SK-N-SH (cell line): ENCODE data around the gene PHF21A. TPM values are rescaled to one million over a fixed set of nuclear protein-coding genes. Genes with fewer than 3 reads are reported as not detected.

Experiments
- CTCF ChIA-PET: fragments of 300-600, 350-600 bp; formaldehyde crosslinking; extraction: SDS; loops from one replicate; lab custom pipeline; 2021; lab: Yijun Ruan, JAX
- POLR2A ChIA-PET: fragments of 350-600 bp; sonication (Branson Sonifier 250); formaldehyde crosslinking; extraction: SDS; loops from one replicate; lab custom pipeline; 2020; ENCODE audit warnings: antibody characterized with exemption, inconsistent platforms; lab: Yijun Ruan, JAX
- DNase-seq: peaks from one replicate; pipeline ENCODE4 v3.0.0; 2012
- H2AFZ ChIP-seq: fragments of 200-600 bp; sonication (generic); 2 replicates; pipeline ENCODE4 v1.8.1; 2016; ENCODE audit warnings: antibody characterized with exemption, mild to moderate bottlenecking, low read depth
- H3F3A ChIP-seq: fragments of 200-600 bp; sonication (generic); replicated peaks from 2 replicates; pipeline ENCODE3; 2016; ENCODE audit warnings: antibody characterized with exemption, mild to moderate bottlenecking; ENCODE audit not compliant: insufficient read depth
- H3K27ac ChIP-seq, 2 experiments: fragments of 200-500 bp in 1 of 2; fragments of 200-600 bp in 1 of 2; sonication (Bioruptor generic) in 1 of 2; sonication (generic), shearing (Covaris generic) in 1 of 2; 2 replicates each; pipeline versions ENCODE4 v1.5.1 to v1.6.1; 2014 to 2016; ENCODE audit warnings: low read depth in 2 of 2, inconsistent platforms in 1 of 2, low read length in 1 of 2, mild to moderate bottlenecking in 1 of 2, mixed read lengths in 1 of 2
- H3K27me3 ChIP-seq: fragments of 200-600 bp; sonication (generic), shearing (Covaris generic); 2 replicates; pipeline ENCODE4 v1.6.1; 2016; ENCODE audit warnings: mixed run types; ENCODE audit not compliant: insufficient read depth
- H3K36me3 ChIP-seq, 2 experiments: fragments of 200-500 bp in 1 of 2; fragments of 200-600 bp in 1 of 2; sonication (Bioruptor generic) in 1 of 2; sonication (generic) in 1 of 2; replicated peaks in 1 of 2; 2 replicates each; pipeline versions ENCODE3 to v1.5.1; 2014 to 2016; ENCODE audit warnings: low read length in 1 of 2, mild to moderate bottlenecking in 1 of 2; ENCODE audit not compliant: insufficient read depth in 2 of 2, control insufficient read depth in 1 of 2
- H3K4me1 ChIP-seq, 2 experiments: fragments of 200-500 bp in 1 of 2; fragments of 200-600 bp in 1 of 2; sonication (Bioruptor generic) in 1 of 2; sonication (generic), shearing (Covaris generic) in 1 of 2; 2 replicates each; pipeline versions ENCODE4 v1.5.1 to v1.6.1; 2014 to 2016; ENCODE audit warnings: low read depth in 1 of 2, low read length in 1 of 2, mixed run types in 1 of 2; ENCODE audit not compliant: insufficient read depth in 2 of 2, control insufficient read depth in 1 of 2
- H3K4me2 ChIP-seq: fragments of 200-600 bp; sonication (generic), shearing (Covaris generic); 2 replicates; pipeline ENCODE4 v1.6.1; 2017; ENCODE audit warnings: mixed run types
- H3K4me3 ChIP-seq, 2 experiments: fragments of 200-500 bp in 1 of 2; fragments of 200-600 bp in 1 of 2; sonication (Bioruptor generic) in 1 of 2; sonication (generic), shearing (Covaris generic) in 1 of 2; 2 replicates each; pipeline versions ENCODE4 v1.5.1 to v1.8.1; 2014 to 2016; ENCODE audit warnings: low read depth in 2 of 2, inconsistent platforms in 1 of 2, low read length in 1 of 2, mild to moderate bottlenecking in 1 of 2, mixed read lengths in 1 of 2, moderate library complexity in 1 of 2
- H3K79me2 ChIP-seq: fragments of 200-600 bp; sonication (generic); 2 replicates; pipeline ENCODE4 v1.8.1; 2017; ENCODE audit warnings: mild to moderate bottlenecking; ENCODE audit not compliant: insufficient read depth
- H3K9ac ChIP-seq: fragments of 200-600 bp; sonication (generic); 2 replicates; pipeline ENCODE4 v1.6.1; 2017; ENCODE audit warnings: mixed run types
- H3K9me2 ChIP-seq: fragments of 200-600 bp; sonication (generic); 2 replicates; pipeline ENCODE4 v1.6.1; 2017; ENCODE audit warnings: mixed run types
- H3K9me3 ChIP-seq: fragments of 200-600 bp; sonication (generic); 2 replicates; pipeline ENCODE4 v1.6.1; 2017; ENCODE audit warnings: mixed run types, mild to moderate bottlenecking, moderate library complexity
- H4K20me1 ChIP-seq: fragments of 200-600 bp; sonication (generic); 2 replicates; pipeline ENCODE4 v1.6.1; 2017; ENCODE audit warnings: mild to moderate bottlenecking, mixed run types; ENCODE audit not compliant: insufficient read depth
- CHD2 ChIP-seq: fragments of 150-350 bp; IDR thresholded peaks from 2 replicates; pipeline ENCODE4 v1.6.1; 2018; ENCODE audit warnings: low read length; ENCODE audit not compliant: partially characterized antibody
- FOSL2 ChIP-seq: IDR thresholded peaks from 2 replicates; pipeline ENCODE4 v1.4.0; 2012; ENCODE audit warnings: low read depth, mild to moderate bottlenecking, moderate library complexity, borderline replicate concordance
- FOXJ3 ChIP-seq: sonication (generic); formaldehyde crosslinking; IDR thresholded peaks from 2 replicates; pipeline ENCODE4 v1.5.1; 2020; ENCODE audit warnings: mild to moderate bottlenecking, missing genetic modification reagents
- GATA2 ChIP-seq: sonication (generic); formaldehyde crosslinking; IDR thresholded peaks from 2 replicates; pipeline ENCODE4 v1.5.0; 2020; ENCODE audit warnings: mild to moderate bottlenecking, missing genetic modification reagents
- IRF3 ChIP-seq: fragments of 150-350 bp; IDR thresholded peaks from 2 replicates; pipeline ENCODE4 v1.6.1; 2016; ENCODE audit warnings: mild to moderate bottlenecking, low read depth, low read length
- JUND ChIP-seq: IDR thresholded peaks from 2 replicates; pipeline ENCODE4 v1.4.0; 2012
- MEF2A ChIP-seq: IDR thresholded peaks from 2 replicates; pipeline ENCODE4 v1.4.0; 2012; ENCODE audit warnings: low read depth, borderline replicate concordance
- MXI1 ChIP-seq: IDR thresholded peaks from 2 replicates; pipeline ENCODE4 v1.6.1; 2012; ENCODE audit warnings: mild to moderate bottlenecking, low read depth, low read length, improper control_type of control experiment
- NFIC ChIP-seq: IDR thresholded peaks from 2 replicates; pipeline ENCODE4 v1.4.0; 2012; ENCODE audit warnings: borderline replicate concordance
- POLR2AphosphoS5 ChIP-seq: IDR thresholded peaks from 2 replicates; pipeline ENCODE4 v1.6.1; 2012; ENCODE audit warnings: low read depth, low read length
- RCOR1 ChIP-seq: fragments of 150-350 bp; IDR thresholded peaks from 2 replicates; pipeline ENCODE4 v1.6.1; 2017; ENCODE audit warnings: antibody characterized with exemption, low read length
- RFX5 ChIP-seq: IDR thresholded peaks from 2 replicates; pipeline ENCODE4 v1.6.1; 2012; ENCODE audit warnings: mild to moderate bottlenecking, improper control_type of control experiment, low read length
- RXRA ChIP-seq: IDR thresholded peaks from 2 replicates; pipeline ENCODE4 v1.4.0; 2012; ENCODE audit warnings: low read depth, mild to moderate bottlenecking, borderline replicate concordance
- TEAD4 ChIP-seq: IDR thresholded peaks from 2 replicates; pipeline ENCODE4 v1.4.0; 2012; ENCODE audit warnings: mild to moderate bottlenecking, borderline replicate concordance; ENCODE audit not compliant: insufficient read depth
- WGBS: methylation state at CpG from one replicate; pipeline ENCODE4 v1.1.6; 2017; ENCODE audit warnings: low lambda C conversion rate; 5-methylcytosine and 5-hydroxymethylcytosine counted together
- polyA plus RNA-seq, 3 experiments: library from polyadenylated mRNA; depleted of rRNA; stranded (reverse); fragments of >200 nt; gene quantifications; 2 replicates each; pipeline ENCODE4 v1.2.3, GENCODE V29; 2012
- TF ChIP-seq, protein P1 (sequence below): fragments of 150-350 bp; IDR thresholded peaks from 2 replicates; pipeline ENCODE4 v1.6.1; 2017; ENCODE audit warnings: antibody characterized with exemption, low read length, low read depth, borderline replicate concordance
- TF ChIP-seq, protein P2 (sequence below): IDR thresholded peaks from 2 replicates; pipeline ENCODE4 v1.4.0; 2012; ENCODE audit warnings: low read depth, borderline replicate concordance
- TF ChIP-seq, protein P3 (sequence below): fragments of 200-600 bp; sonication (generic); IDR thresholded peaks from 2 replicates; pipeline ENCODE4 v1.6.1; 2017; ENCODE audit warnings: antibody characterized with exemption, mild to moderate bottlenecking, moderate library complexity

PHF21A gene
- polyA plus RNA-seq, 1 of the 3 experiments (the other 2 are of a cell fraction): 18.8 TPM

DNA sequence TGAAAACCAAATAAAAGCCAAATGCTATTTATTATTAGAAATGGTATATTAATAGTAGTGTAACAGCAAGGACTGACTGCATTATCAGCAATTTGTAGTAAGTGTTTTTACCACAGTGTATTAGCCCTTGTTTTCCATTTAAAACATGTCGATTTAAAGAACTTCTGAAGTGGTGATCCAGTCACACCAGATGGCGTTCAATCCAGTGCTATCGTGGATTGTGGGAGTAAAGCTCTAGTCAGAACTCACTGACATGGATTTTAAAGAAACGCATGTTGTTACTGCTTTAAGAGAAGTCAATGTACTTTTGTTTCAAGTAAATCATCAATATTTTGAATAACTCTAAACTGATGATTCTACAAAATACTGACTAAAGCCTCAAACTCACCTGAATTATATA is 147.7 kb downstream of the PHF21A start:
- TF ChIP-seq JUND: no peak
- no peak for TF ChIP-seq POLR2AphosphoS5
- TF ChIP-seq FOSL2: no peak
- TF ChIP-seq, protein P1, sequence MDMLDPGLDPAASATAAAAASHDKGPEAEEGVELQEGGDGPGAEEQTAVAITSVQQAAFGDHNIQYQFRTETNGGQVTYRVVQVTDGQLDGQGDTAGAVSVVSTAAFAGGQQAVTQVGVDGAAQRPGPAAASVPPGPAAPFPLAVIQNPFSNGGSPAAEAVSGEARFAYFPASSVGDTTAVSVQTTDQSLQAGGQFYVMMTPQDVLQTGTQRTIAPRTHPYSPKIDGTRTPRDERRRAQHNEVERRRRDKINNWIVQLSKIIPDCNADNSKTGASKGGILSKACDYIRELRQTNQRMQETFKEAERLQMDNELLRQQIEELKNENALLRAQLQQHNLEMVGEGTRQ: no peak
- no peak for TF ChIP-seq MXI1
- no peak for TF ChIP-seq IRF3
- 92% methylated on average over 4 of the region's 4 CpGs for WGBS
- H3K4me3 ChIP-seq: no peak overlapping the region
- no peaks in the 10 kb centered on the region for H3K9me2 ChIP-seq
- H3K4me2 ChIP-seq: no peak overlapping the region
- H4K20me1 ChIP-seq: no peaks in the 10 kb centered on the region
- peaks cover 3% of the 10 kb centered on the region for H3F3A ChIP-seq
- no peaks in the 10 kb centered on the region for H3K9me3 ChIP-seq
- H3K9ac ChIP-seq: no peak overlapping the region
- H2AFZ ChIP-seq: no peak overlapping the region
- H3K27me3 ChIP-seq: no peaks in the 10 kb centered on the region
- ChIA-PET POLR2A (no interaction called here), CTCF (interaction anchor here (0.6 to 1.2 kb wide), 3 partner anchors 22 to 101 kb away, joined by 3 read pairs; no protein-coding TSS in a partner anchor)
- DNase-seq: no peak
- peaks cover 0 to 4% of the 10 kb centered on the region in 2 experiments; a peak in 1 of 4 replicates for H3K4me1 ChIP-seq
- H3K79me2 ChIP-seq: no peaks in the 10 kb centered on the region
- no peak overlapping the region for H3K27ac ChIP-seq
- H3K36me3 ChIP-seq: peaks cover 29 to 39% of the 10 kb centered on the region in 2 experiments

GRCh38 chr11:45968901-45969300 is 152.4 kb downstream of the PHF21A start:
- no peak overlapping the region; a peak in 1 of 4 replicates for H3K27ac ChIP-seq
- H3K9me2 ChIP-seq: no peaks in the 10 kb centered on the region
- H3K79me2 ChIP-seq: no peaks in the 10 kb centered on the region
- no peaks in the 10 kb centered on the region for H4K20me1 ChIP-seq
- POLR2A ChIA-PET: no interaction called here
- H2AFZ ChIP-seq: no peak overlapping the region
- peaks cover 37 to 45% of the 10 kb centered on the region in 2 experiments for H3K36me3 ChIP-seq
- 94% methylated on average over 2 of the region's 2 CpGs for WGBS
- H3F3A ChIP-seq: peaks cover 9% of the 10 kb centered on the region
- TF ChIP-seq FOXJ3 (CRISPR knock-in tag): no peak
- no peak overlapping the region for H3K4me2 ChIP-seq
- H3K4me1 ChIP-seq: no peaks in the 10 kb centered on the region; a peak in 1 of 4 replicates
- no peaks in the 10 kb centered on the region for H3K9me3 ChIP-seq
- no peak overlapping the region for H3K4me3 ChIP-seq
- CTCF ChIA-PET: interaction anchor here (0.6 to 5.5 kb wide), 4 partner anchors 34 to 52 kb away, joined by 3 to 93 read pairs (median 8); no protein-coding TSS in a partner anchor
- no peak overlapping the region for H3K9ac ChIP-seq
- H3K27me3 ChIP-seq: no peaks in the 10 kb centered on the region
- no peak for DNase-seq

DNA sequence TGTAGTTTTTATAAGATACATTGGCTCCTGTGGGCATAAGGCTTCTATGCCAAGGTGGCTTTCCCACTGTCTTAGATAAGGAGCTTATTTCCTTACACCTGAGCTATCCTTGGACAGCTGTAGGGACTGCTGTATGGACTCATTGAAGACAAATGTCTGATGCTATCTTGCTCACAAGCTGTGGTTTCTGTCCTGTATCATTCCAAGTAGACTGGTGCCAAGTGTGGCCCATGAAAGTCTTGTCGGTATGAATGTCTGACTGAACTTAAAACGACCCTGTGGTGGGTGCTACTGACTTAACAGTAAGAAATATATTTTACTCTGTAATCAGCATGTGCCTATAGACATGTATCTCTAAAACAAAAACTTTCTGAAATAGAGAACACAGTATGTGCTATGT is 153.7 kb downstream of the PHF21A start:
- Histone ChIP-seq H3K79me2 (no peaks in the 10 kb centered on the region), H3K9ac (no peak overlapping the region), H3K36me3 (peaks cover 41 to 48% of the 10 kb centered on the region in 2 experiments), H4K20me1 (no peaks in the 10 kb centered on the region), H3K4me1 (no peaks in the 10 kb centered on the region; a peak in 1 of 4 replicates), H3F3A (peaks cover 6% of the 10 kb centered on the region), H3K27ac (no peak overlapping the region), H3K9me2 (no peaks in the 10 kb centered on the region), H3K4me3 (no peak overlapping the region), H3K9me3 (no peaks in the 10 kb centered on the region), H3K4me2 (no peak overlapping the region), H2AFZ (no peak overlapping the region), H3K27me3 (no peaks in the 10 kb centered on the region)
- TF ChIP-seq CHD2: no peak
- no peak for TF ChIP-seq NFIC
- TF ChIP-seq TEAD4: no peak
- no peak for TF ChIP-seq FOSL2
- TF ChIP-seq GATA2 (CRISPR knock-in tag): no peak
- no peak for TF ChIP-seq RXRA
- TF ChIP-seq RCOR1: no peak
- TF ChIP-seq, protein P2, sequence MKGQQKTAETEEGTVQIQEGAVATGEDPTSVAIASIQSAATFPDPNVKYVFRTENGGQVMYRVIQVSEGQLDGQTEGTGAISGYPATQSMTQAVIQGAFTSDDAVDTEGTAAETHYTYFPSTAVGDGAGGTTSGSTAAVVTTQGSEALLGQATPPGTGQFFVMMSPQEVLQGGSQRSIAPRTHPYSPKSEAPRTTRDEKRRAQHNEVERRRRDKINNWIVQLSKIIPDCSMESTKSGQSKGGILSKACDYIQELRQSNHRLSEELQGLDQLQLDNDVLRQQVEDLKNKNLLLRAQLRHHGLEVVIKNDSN: no peak
- TF ChIP-seq MEF2A: no peak
- no peak for TF ChIP-seq FOXJ3 (CRISPR knock-in tag)
- no peak for TF ChIP-seq RFX5
- TF ChIP-seq, protein P3, sequence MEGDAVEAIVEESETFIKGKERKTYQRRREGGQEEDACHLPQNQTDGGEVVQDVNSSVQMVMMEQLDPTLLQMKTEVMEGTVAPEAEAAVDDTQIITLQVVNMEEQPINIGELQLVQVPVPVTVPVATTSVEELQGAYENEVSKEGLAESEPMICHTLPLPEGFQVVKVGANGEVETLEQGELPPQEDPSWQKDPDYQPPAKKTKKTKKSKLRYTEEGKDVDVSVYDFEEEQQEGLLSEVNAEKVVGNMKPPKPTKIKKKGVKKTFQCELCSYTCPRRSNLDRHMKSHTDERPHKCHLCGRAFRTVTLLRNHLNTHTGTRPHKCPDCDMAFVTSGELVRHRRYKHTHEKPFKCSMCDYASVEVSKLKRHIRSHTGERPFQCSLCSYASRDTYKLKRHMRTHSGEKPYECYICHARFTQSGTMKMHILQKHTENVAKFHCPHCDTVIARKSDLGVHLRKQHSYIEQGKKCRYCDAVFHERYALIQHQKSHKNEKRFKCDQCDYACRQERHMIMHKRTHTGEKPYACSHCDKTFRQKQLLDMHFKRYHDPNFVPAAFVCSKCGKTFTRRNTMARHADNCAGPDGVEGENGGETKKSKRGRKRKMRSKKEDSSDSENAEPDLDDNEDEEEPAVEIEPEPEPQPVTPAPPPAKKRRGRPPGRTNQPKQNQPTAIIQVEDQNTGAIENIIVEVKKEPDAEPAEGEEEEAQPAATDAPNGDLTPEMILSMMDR: no peak
- CTCF ChIA-PET: interaction anchor here (1.1 to 5.5 kb wide), 3 partner anchors 39 to 272 kb away, joined by 3 to 93 read pairs (median 35); no protein-coding TSS in a partner anchor
- POLR2A ChIA-PET: no interaction called here
- 80% methylated on average over 2 of the region's 2 CpGs for WGBS
- no peak for DNase-seq
